GM18858 (cell line): ENCODE results near the gene IFNB1.

Source experiments
- ATAC-seq: cut with Tn5 transposase; IDR thresholded peaks from one replicate; pipeline ENCODE4 v1.9.1; 2021; ENCODE audit not compliant: unreplicated experiment

IFNB1 gene

DNA sequence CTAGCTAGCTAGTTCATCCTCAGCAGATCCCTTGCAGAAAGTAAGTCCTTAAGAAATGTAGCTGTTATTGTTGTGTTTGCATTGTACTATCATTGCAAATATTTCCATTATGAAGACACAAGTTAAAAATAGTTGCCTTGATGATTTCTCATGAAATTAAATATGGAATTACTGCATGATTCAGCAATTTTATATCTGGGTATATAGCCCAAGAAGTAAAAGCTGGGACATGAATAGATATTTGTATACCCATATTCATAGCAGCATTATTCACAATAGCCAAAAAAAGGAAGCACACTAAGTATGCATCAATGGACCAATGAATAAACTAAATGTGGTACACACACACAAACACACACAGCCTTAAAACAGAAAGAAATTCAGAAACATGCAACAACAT is 6.8 kb downstream of the IFNB1 start:
- ATAC-seq = no peak

DNA sequence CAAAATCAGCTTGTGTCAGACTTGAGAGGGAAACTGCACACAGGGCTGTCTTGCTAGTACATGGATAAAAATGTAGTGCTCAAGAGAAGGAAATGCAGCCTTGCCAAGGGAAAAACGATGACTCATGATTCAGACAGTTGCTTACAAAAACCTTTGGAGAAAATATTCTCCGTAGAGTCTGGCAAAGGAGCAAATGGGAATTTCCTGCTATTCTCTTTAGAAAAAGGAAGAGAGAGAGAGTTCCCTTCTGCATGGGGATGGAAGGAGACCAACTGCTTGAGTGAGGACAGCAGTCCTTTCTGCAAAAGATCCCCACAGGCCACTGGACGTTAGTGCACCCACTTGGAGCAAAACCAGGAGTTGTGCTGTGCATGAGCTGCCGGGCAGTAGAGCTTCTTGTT is 7.6 kb downstream of the IFNB1 start:
- ATAC-seq = no peak

DNA sequence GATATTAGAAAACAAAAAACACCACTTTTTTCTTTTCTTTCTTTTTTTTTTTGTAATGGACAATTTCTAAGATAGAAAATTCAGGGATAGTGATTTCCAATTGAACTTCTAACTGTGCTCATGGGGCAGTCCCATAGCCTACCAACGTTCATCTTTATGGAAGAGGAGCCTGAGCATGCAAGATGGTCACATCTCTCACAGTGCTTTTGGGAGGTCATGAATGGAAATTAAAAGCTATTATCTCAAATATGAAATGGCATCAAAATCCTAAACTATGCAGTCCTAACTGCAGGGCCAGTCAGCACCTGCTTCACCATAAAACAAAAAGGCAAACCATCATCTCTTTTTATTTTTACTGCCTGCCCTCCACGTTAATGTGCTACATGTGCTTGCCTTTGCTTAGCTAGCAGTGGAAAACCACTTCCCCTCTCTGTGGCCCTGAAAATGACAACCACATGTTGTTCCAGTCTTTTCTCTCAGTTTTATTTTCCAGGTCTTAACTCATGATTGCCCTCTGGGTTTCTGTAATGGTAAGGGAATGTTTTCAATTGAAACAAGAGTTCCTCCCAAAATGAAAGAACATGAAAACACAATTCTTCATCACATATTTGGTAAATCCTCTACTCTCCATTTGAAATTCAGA is 16.7 kb downstream of the IFNB1 start:
- no peak for ATAC-seq

DNA sequence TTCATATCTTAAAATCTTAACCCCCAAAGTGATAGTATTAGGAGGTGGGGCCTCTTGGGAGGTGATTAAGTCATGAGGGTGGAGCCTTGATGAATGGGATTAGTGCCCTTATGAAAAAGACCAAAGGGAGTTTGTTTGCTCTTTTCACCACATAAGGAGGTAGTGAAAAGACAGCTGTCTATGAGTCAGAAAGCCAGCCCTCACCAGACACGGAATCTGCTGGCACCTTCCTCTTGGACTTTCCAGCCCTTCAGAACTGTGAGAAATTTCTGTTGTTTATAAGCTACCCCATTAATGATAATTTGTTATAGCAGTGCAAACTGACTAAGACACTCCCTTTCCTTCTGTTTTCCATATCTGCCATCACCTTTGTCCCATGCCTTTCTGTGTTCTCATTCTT is 20.8 kb downstream of the IFNB1 start:
- ATAC-seq = no peak

DNA sequence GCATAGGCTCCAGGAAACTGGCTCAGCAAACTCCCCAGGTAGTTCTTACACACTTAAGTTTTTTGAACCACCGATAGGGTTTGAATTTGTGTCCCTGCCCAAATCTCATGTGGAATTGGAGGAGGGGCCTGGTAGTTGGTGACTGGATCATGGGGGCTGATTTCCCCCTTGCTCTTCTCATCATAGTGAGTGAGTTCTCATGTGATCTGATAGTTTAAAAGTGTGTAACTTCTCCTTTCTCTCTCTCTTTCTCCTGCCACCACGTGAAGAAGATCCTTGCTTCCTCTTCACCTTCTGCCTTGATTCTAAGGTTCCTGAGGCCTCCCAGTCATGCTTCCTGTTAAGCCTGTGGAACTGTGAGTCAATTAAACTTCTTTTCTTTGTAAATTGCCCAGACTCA is 23.9 kb downstream of the IFNB1 start:
- ATAC-seq = no peak

DNA sequence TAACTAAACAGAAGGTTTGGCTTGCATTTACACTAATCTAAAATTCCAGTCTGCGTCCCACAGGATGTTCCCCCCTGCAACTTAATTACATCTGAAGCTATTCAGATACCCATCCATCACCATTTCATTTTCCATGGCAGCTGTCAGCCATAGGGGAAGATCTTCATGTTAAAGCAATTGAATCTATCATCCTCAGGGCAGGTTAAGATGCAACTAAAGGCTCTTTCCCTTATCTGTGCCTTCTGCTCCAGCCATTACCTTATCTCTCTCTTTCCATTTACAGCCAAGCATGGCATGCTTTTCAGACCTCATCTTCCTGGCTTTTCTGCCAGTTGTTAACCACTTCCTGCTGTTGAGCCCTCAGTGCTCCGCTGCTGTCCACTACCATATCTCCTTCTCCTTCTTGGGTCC is 30.5 kb downstream of the IFNB1 start:
- no peak for ATAC-seq

DNA sequence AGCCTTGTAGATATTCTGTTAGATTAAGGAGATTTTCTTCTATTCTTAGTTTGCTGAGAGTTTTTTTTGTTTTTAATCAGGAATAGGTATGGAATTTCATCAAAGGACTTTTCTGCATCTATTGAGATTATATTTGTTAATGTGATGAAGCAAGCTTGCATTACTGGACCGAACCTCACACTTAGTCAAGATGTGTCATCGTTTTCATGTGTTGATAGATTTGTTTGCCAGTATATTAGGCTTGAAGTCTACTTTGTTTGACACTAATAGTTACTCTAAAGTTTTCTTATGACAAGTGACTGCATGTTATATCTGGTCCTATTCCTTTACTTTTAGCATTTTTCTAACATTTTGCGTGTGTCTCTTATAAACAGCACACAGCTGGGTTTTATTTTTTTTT is 33.9 kb downstream of the IFNB1 start:
- no peak for ATAC-seq

DNA sequence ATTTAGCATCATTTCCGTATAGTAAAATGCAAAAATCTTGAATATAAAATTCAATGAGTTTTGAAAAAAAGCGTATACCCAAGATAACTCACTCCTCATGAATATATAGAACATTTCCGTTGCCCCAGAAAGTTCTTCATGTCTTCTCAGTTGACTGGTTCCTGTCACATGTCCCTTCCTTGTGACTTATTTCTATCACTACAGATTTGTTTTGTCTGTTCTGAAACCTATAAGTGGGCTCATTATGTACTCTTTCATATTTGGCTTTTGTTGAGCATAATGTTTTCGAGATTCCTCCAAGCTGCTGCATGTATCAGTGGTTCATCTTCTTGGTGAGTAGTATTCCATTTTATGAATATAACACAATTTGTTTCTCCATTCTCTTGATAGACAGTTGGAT is 35.3 kb downstream of the IFNB1 start:
- ATAC-seq = no peak

DNA sequence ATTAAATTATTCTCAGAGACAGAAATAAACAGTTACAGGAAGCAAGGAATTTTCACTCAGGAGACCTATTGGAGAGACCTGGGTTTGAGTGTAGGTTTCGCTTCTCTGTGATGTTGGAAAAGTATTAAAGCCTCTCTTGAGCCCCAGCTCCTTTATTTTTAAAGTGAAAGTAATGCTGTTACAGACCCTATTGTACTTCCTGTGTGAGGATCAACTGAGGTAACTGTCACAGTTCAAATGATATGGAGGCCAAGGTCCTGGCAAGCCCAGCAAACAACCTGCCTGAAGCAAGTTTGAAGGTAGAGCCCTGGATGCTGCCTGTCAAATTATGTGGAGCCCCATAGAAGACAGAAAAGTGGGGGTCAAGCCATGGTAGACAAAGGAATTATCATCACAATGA is 38.4 kb downstream of the IFNB1 start:
- ATAC-seq = no peak

DNA sequence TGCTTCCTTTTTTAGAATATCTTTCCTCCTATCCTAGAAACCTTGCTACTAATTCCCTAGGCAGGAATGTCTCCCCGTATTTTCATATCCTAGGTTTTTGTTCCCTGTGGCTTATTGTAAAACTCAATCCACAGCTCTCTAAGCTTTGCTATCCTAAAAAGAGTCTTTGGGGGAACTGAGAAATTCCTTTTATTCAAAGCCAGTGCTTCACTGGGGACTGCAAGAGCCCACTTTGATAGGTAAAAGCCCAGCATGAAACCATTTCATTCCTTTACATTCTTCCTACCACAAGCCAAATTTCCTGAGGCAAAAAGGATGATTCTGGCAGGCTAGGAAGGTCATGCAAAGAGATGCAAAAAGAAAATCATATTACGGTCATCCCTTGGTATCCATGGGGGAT is 40.5 kb downstream of the IFNB1 start:
- no peak for ATAC-seq

DNA sequence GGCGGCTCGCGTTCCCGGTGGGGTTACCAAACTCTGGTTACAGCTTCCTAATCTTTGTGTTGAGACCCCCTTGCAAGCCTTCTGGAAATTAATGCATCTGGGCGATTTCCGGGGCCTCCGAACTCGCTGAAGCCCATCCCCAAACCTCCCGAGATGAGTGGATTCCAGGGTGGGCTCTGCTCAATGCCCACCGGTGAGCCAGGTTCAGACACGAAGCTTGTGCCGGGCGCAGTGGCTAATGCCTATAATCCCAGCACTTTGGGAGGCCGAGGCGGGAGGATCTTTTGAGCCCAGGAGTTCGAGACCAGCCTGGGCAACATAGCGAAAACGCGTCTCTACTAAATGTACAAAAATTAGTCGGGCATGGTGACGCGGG is 45.9 kb downstream of the IFNB1 start:
- ATAC-seq = no peak

DNA sequence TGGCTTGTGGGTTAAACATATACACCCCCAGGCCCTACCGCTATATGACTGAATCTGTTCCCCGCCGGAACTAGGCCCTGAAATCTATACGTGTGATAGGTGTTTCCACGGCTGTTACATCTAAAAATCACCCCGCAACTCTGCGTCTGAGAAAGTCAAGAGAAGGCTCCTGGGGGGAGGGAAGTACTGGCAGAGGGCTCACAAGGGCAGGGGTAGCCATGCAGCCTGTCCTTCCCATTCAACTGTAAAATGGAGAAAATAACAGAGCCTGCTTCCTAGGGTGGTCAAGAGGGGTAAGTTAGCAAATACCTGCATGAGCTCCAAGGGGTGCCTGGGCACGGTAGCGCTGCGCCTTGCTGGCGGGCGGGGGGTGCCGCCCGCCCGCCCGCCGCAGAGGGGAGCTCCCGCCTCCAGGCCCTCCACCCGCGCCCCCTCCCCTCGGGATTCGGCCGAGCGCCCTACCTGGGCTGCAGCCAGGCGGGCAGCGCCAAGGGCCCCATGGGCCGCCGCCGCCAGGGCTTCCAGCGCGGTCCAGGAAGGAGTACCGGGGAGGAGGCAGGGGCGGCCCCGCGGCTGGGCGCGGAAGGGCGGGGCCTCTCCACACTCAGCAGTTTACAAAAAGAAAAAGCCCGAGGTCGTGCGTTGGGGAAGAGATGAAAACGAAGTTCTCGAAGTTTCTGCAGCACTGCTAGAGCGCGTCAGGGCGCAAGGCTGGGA is 46.5 kb downstream of the IFNB1 start, which contains the start of gene HACD4:
HACD4 (minus strand) TSS at position 550 of the 717 bp plus-strand sequence; CDS start at position 500, 50 bp downstream.
- ATAC-seq = peak; percentile 72

DNA sequence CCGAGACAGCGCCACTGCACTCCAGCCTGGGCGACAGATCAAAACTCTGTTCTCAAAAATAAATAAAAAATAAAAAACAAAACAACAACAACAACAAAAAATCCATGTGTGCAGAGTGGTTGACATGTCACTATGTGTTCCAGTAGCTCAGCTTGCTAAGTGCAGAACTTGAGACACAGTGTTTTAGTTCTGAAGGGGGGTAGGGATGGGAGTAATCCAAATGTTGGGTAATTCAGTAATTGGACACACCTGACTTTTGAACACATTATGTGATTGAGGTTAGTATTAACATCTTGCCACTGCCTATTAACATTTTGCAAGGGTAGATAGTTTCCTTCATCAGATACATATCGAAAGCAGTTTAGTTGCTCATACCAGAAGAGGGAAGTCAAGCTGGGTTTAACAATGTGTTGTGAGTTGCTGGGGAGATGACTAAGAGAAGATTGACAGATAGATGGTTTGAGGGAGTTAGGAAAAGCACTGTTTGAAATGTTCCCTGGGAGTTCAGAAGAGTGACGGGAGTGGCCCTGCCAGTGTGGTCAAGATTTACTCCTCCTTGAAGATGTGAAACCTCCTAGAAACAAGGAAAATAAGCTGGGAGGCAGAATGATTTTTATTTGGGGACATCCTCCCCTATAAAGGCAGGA is 47.2 kb downstream of the IFNB1 start:
- ATAC-seq = peak; percentile 78

DNA sequence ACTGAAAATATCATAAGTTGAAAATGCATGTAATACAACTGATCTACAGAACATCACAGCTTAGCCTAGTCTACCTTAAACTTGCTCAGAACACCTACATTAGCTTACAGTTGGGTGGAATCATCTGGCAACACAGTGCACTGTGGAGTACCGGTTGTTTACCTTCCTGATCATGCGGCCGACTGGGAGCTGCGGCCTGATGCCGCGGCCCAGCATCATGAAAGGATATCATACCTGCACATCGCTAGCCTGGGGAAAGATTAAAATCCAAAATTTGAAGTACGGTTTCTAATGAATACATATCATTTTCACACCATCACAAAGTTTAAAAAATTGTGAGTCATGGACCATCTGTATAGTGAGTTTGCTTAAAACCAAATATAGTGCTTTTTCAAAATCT is 48.1 kb downstream of the IFNB1 start:
- ATAC-seq = no peak

DNA sequence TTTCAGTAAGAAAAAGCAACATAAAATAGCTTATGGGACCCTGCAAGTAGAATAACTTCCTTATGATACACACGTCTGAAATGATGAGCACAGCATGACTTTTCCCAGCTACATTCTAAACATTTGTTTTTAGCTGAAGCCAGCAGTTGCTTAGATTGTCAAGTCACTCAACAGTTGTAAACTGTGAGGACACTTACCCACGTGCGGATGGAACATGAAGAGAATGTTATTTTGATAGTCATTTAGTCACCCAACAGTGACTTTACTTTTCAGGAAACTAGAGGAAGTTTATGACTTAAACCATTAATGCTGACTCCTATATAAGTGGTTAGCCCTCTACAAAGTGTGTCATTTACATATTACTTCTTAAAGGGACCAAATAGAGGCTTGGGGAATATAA is 49.3 kb downstream of the IFNB1 start:
- ATAC-seq = no peak

DNA sequence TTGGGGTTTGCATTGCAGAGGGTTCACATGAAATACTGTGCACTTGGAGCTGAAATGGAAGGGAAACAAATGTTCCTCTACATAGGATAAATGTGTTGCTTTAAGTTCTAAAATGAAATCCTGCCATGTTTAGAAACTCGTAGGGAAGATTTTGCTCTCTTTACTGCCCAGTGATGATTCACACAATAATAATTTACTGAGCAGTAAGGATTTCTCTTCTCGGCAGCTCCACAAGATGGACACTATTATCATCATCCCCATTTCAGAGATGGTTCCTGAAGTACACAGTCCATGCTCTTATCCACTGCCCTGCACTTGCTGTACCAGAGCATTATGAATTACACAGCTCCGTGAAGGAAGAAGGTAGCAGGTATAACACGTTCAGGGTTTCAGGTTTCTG is 50.4 kb downstream of the IFNB1 start:
- ATAC-seq = no peak
